Panc1 (cell line): ENCODE results near the gene ICOSLG. TPM values are rescaled to one million over a fixed set of nuclear protein-coding genes. Genes with fewer than 3 reads are reported as not detected.

Experiments used
- ATAC-seq: fragments of 200-7000 bp; cut with Tn5 transposase; 2 replicates; pipeline ENCODE4 v1.9.1; 2020; ENCODE audit warnings: mild to moderate bottlenecking, moderate library complexity
- BruUV-seq: library from RNA; stranded (reverse); fragments of 400-500 nt; replicated peaks from 2 replicates; lab custom pipeline; 2021; lab: Mats Ljungman, UMichigan
- CTCF ChIA-PET: fragments of 300-600 bp; sonication (Branson Sonifier 250); formaldehyde crosslinking; loops from one replicate; lab custom pipeline; 2022; ENCODE audit warnings: antibody characterized with exemption; lab: Charles Lee
- POLR2A ChIA-PET: fragments of 300-600 bp; sonication (Branson Sonifier 250); formaldehyde crosslinking; loops from one replicate; lab custom pipeline; 2022; ENCODE audit warnings: antibody characterized with exemption; lab: Charles Lee
- DNase-seq: peaks from one replicate; pipeline ENCODE4 v3.0.0-alpha.2; 2010; ENCODE audit warnings: low read depth, low spot score
- H3K27ac ChIP-seq: 2 replicates; pipeline ENCODE4 v1.5.1; 2011; ENCODE audit warnings: mild to moderate bottlenecking, low read length, inconsistent platforms
- H3K27me3 ChIP-seq: fragments of 200-500 bp; sonication (Bioruptor generic); 2 replicates; pipeline ENCODE4 v1.6.0; 2014; ENCODE audit warnings: low read length, inconsistent platforms; ENCODE audit not compliant: control insufficient read depth, insufficient read depth
- H3K36me3 ChIP-seq: fragments of 200-500 bp; sonication (Bioruptor generic); 2 replicates; pipeline ENCODE4 v1.5.1; 2014; ENCODE audit warnings: inconsistent platforms, mild to moderate bottlenecking, low read length, moderate library complexity; ENCODE audit not compliant: control insufficient read depth, insufficient read depth
- H3K4me1 ChIP-seq: 2 replicates; pipeline ENCODE4 v1.5.1; 2011; ENCODE audit warnings: inconsistent platforms, mild to moderate bottlenecking, low read length, moderate library complexity; ENCODE audit not compliant: control insufficient read depth, insufficient read depth
- H3K4me3 ChIP-seq, 2 experiments: 2 replicates each; pipeline ENCODE4 v1.5.1; 2011 to 2012; ENCODE audit warnings: low read depth in 2 of 2, low read length in 2 of 2, mild to moderate bottlenecking in 2 of 2, inconsistent platforms in 1 of 2, moderate library complexity in 1 of 2
- H3K9me3 ChIP-seq: fragments of 200-500 bp; sonication (Bioruptor generic); 2 replicates; pipeline ENCODE4 v1.5.1; 2014; ENCODE audit warnings: low read depth, mild to moderate bottlenecking, inconsistent platforms, low read length, moderate library complexity; ENCODE audit not compliant: control insufficient read depth, insufficient read depth
- POLR2AphosphoS5 ChIP-seq: IDR thresholded peaks from 2 replicates; pipeline ENCODE4 v1.6.1; 2012; ENCODE audit warnings: mild to moderate bottlenecking, low read depth, low read length, moderate library complexity
- REST ChIP-seq, 2 experiments: IDR thresholded peaks; 2 replicates each; pipeline ENCODE4 v1.6.1; 2011 to 2012; ENCODE audit warnings: low read depth in 2 of 2, control low read depth in 1 of 2, low read length in 1 of 2, mild to moderate bottlenecking in 1 of 2, moderate library complexity in 1 of 2; ENCODE audit not compliant: insufficient read depth in 1 of 2
- SIN3A ChIP-seq: IDR thresholded peaks from 2 replicates; pipeline ENCODE4 v1.6.1; 2012; ENCODE audit warnings: low read depth, mild to moderate bottlenecking, low read length, moderate library complexity, borderline replicate concordance; ENCODE audit not compliant: insufficient read depth
- TCF7L2 ChIP-seq: IDR thresholded peaks from 2 replicates; pipeline ENCODE4 v1.6.1; 2011; ENCODE audit warnings: mild to moderate bottlenecking, low read depth, low read length, inconsistent platforms
- in situ Hi-C: cut with HindIII; loops from 2 replicates; pipeline ENCODE4 v1.10.0; 2016; ENCODE audit warnings: low sequenced_read_pairs, low pct_unique_long_range_greater_than_20kb
- intact Hi-C: fragments of 100-400 bp; cut with micrococcal nuclease; formaldehyde crosslinking; loops from one replicate; pipeline ENCODE4 v1.10.0; 2022; ENCODE audit not compliant: unreplicated experiment
- total RNA-seq: library from RNA; stranded (reverse); gene quantifications from one replicate; pipeline ENCODE4 v1.2.1, GENCODE V29; 2021; ENCODE audit not compliant: unreplicated experiment
- TF ChIP-seq, protein P1 (sequence below): fragments of 450-650 bp; IDR thresholded peaks from 2 replicates; pipeline ENCODE4 v1.5.1; 2017; ENCODE audit warnings: mild to moderate bottlenecking

Gene ICOSLG
- total RNA-seq, 1 experiment from 2014 or later = 5.5 TPM

DNA sequence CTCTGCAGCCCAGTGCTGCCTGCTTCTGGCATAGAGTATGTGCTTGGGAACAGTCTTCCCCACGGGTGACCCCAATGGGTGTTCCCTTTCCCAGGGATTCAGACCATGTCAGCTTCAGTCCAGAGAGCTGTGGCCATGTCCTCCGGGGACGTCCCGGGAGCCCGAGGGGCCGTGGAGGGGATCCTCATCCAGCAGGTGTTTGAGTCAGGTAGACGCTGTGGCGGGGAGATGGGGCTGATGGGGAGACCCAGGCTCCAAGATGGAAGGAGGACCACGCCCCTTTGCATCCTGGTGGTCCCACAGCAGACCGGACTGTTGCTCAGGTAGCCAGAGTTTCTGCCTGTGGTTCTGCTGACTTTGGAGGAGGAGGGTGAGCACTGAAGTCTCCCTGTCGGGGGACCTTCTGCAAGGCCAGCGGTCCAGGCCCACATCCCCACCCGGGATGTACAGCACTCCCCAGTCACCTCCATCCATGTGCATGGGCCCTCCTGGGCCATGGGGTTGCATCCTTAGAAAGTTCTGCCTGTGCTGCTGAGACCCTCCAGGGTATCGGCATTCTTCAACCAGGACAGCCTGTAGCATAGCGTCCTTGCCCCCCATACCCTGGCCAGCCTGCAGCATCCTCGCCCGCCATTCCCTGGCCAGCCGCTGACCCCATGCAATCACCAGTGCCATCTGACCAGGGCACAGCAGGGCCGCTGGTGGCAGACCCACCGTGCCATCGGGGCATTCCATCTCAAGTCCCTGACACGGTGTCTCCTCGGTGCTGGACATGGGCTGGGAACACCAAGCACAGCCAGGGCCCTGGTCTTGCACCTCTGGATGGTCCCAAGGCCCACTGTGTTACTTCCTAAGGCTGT is 47.7 kb upstream of the ICOSLG start:
- H3K9me3 ChIP-seq = no peaks in the 10 kb centered on the region
- no peak overlapping the region for H3K4me3 ChIP-seq
- ATAC-seq (no peak), DNase-seq (no peak)
- CTCF ChIA-PET = no interaction called here
- intact Hi-C loops = no loop called here
- in situ Hi-C loops = no loop called here
- H3K36me3 ChIP-seq = no peaks in the 10 kb centered on the region
- TF ChIP-seq REST (IDR thresholded peaks at IDR 0.05; ENCODE audit: insufficient read depth in 1 of 2, low read depth in 2 of 2, low read length in 1 of 2) (no peak), POLR2AphosphoS5 (no peak)
- TF ChIP-seq, protein P1, sequence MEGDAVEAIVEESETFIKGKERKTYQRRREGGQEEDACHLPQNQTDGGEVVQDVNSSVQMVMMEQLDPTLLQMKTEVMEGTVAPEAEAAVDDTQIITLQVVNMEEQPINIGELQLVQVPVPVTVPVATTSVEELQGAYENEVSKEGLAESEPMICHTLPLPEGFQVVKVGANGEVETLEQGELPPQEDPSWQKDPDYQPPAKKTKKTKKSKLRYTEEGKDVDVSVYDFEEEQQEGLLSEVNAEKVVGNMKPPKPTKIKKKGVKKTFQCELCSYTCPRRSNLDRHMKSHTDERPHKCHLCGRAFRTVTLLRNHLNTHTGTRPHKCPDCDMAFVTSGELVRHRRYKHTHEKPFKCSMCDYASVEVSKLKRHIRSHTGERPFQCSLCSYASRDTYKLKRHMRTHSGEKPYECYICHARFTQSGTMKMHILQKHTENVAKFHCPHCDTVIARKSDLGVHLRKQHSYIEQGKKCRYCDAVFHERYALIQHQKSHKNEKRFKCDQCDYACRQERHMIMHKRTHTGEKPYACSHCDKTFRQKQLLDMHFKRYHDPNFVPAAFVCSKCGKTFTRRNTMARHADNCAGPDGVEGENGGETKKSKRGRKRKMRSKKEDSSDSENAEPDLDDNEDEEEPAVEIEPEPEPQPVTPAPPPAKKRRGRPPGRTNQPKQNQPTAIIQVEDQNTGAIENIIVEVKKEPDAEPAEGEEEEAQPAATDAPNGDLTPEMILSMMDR = no peak
- H3K4me1 ChIP-seq = no peaks in the 10 kb centered on the region; the same call in 1 of the 2 replicates
- no peaks in the 10 kb centered on the region for H3K27me3 ChIP-seq
- BruUV-seq = no TSS peak
- POLR2A ChIA-PET = no interaction called here
- H3K27ac ChIP-seq = no peak overlapping the region

- ATAC-seq = no peak
- no TSS peak for BruUV-seq
- no peak for TF ChIP-seq TCF7L2
- TF ChIP-seq, protein P1 = no peak
- no peak for TF ChIP-seq SIN3A
- no peak for TF ChIP-seq REST (IDR thresholded peaks at IDR 0.05; ENCODE audit: insufficient read depth in 1 of 2, low read depth in 2 of 2, low read length in 1 of 2)
- TF ChIP-seq POLR2AphosphoS5 = no peak
These were observed 46.2 kb upstream of the ICOSLG start for GRCh38 chr21:44286716-44287632.

More at GRCh38 chr21:44286716-44287632, 46.2 kb upstream of the ICOSLG start:
- intact Hi-C loops (no loop called here), in situ Hi-C loops (no loop called here)
- Histone ChIP-seq H3K27ac (no peak overlapping the region), H3K4me1 (no peaks in the 10 kb centered on the region; the same call in 1 of the 2 replicates), H3K36me3 (no peaks in the 10 kb centered on the region), H3K27me3 (no peaks in the 10 kb centered on the region), H3K4me3 (no peak overlapping the region), H3K9me3 (no peaks in the 10 kb centered on the region)
- POLR2A ChIA-PET = no interaction called here
- CTCF ChIA-PET = no interaction called here
- DNase-seq = no peak
